GM12874 (cell line): ENCODE results near the gene NUF2.

ENCODE experiments used
- TF ChIP-seq, protein P1 (sequence below): IDR thresholded peaks from 2 replicates; pipeline ENCODE4 v1.5.1; 2011; ENCODE audit warnings: low read depth, mild to moderate bottlenecking, control low read depth, low read length, moderate library complexity; ENCODE audit not compliant: insufficient read depth

NUF2 gene

DNA sequence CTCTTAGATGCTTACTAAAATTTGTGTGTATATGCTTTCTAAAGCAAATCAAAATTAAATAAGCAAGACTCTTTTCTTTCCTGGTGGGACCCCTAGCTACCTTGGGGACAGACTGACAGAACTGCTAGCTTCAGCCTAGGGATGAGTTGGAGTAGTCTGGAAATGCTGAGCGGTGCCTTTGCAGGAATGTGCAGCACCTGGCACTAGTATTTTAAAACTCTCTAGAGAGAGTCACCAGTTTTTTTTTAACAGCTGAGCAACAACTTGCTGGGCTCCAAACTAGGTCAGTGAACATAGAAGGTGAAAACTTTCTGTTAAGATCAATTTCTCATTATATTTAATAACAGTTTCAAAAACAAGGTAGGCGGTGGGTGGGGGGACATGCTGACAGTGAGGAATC is 56.8 kb downstream of the NUF2 start:
- TF ChIP-seq, protein P1, sequence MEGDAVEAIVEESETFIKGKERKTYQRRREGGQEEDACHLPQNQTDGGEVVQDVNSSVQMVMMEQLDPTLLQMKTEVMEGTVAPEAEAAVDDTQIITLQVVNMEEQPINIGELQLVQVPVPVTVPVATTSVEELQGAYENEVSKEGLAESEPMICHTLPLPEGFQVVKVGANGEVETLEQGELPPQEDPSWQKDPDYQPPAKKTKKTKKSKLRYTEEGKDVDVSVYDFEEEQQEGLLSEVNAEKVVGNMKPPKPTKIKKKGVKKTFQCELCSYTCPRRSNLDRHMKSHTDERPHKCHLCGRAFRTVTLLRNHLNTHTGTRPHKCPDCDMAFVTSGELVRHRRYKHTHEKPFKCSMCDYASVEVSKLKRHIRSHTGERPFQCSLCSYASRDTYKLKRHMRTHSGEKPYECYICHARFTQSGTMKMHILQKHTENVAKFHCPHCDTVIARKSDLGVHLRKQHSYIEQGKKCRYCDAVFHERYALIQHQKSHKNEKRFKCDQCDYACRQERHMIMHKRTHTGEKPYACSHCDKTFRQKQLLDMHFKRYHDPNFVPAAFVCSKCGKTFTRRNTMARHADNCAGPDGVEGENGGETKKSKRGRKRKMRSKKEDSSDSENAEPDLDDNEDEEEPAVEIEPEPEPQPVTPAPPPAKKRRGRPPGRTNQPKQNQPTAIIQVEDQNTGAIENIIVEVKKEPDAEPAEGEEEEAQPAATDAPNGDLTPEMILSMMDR: no peak

DNA sequence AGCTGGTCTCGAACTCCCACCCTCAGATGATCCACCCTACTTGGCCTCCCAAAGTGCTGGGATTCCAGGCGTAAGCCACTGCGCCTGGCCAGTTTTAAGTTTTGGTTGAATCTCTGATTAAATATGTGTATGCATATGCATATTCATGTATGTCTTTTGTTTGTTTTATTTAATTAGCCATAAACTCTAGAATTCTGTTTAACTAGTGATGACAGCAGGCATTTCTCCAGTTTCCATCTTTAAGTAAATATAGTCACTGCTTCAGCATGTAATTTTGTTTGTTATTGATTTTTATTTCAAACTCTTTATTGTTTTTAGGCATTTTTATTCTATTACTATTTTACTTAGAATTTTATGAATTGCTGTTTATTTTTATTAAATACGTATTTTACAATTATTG is 58.0 kb downstream of the NUF2 start:
- TF ChIP-seq, protein P1: no peak

DNA sequence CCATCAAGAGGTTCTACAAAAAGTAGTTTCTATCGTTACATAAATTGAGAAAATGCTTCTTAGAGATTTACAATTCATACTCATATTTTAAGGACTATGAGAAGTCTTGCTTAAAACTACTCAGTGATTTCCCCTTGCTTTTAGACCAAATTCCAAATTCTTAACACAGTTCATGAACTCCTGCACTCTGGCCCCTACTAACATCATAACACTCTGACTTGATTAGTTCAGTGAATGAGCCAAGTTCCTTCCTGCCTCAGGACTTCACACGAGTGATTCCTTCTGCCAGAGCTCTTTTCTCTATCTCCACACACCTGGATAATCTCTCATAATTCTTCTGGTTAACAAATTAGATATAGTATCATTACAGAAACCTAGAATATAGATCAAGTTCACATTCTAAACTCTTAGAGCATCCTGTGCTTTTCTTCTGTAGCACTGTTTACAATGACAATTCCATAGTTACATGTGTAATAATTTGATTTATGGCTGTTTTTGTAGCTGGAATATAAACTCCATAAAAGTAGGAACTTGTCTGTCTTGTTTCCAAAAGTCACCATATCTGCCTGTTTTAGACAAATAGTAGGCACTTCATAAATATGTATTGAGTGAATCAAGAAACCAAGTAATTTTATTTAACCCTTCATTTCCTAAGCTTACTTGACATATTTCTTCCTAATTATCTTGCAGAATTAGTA is 59.9 kb downstream of the NUF2 start:
- TF ChIP-seq, protein P1: no peak

DNA sequence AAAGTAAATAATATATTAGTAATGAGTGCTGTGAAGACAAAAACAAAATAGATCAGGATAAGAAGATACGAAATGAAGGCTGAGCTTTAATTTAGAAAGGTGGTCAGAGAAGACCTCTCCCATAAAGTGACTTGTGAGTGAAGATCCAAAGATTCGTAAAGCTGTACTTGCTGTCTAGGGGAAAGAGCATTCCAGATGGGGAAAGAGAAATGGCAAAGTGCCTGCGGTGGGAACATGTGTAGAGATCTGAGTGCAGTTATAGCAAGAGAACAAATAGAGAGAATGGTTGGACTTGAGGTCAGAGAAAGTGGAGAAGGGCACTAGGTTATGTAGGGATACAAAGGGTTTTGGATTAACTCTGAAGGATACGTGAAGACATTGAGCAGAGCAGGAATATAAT is 60.6 kb downstream of the NUF2 start:
- TF ChIP-seq, protein P1: no peak

DNA sequence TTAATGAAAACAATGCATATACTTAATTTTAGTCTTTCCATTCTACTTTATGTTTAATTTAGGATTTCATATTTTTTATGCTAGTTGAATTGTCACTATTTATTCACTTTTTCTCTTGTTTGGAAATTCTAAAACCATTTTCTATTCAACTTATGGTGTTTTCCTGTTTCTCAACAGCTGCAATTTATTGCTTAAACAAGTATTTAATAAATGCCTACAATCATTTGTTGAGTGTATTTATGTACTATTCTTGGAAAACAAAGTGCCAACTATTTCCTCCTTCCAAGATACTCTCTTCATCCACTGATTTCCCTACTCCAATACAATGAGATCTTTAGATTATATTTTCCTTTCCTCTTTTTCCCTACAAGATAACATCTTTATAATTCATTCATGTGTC is 65.4 kb downstream of the NUF2 start:
- TF ChIP-seq, protein P1: no peak

DNA sequence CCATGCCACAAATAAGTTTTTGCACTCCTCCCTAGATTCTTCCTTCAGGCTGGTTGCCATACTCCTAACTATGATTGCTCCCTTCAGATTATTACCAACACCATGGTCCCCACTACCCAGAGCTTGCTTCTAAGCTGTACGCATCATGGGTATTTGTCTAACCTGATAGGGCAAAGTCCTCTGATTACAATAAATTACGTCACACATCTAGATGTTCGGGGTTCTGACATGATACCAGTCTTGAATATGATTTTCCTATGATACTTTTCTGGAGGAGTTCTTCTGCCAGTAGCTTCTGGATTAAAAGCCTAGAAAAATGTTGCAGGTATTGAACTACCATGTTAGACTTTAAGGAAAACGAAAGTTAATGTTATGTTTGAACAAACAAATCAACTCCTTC is 67.2 kb downstream of the NUF2 start:
- TF ChIP-seq, protein P1: no peak

DNA sequence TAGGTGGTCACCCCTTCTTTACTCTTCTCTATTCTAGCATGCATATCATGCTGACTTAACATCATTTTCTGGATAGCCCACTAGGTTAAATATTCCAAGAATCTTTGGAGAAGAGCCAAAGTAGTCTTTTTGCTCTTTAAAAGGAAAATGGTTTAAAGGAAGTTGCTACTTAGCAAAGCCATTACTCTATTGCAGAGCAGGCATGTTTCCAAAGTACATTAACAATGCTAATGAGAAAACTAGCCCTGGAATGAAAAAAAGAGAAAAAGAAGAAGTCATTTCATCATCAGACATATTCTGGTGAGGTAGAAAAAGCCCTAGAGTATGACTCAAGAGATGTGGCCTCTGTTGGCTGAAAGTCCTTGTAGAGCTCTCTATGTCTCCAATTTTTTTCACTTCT is 74.0 kb downstream of the NUF2 start:
- TF ChIP-seq, protein P1: no peak
